Fibroblast of villous mesenchyme (primary cell): ENCODE measurements around the gene RALGAPA1. TPM values are rescaled to one million over a fixed set of nuclear protein-coding genes. Genes with fewer than 3 reads are reported as not detected.
"Not testable (repeated sequence)": the region's sequence is repeated elsewhere in the genome, so short reads cannot be mapped to it uniquely, and the experiment has no call there.

Experiments used
- DNase-seq: peaks from one replicate; pipeline ENCODE4 v3.0.0-alpha.2; 2010; ENCODE audit warnings: low read depth
- H3K4me3 ChIP-seq: 2 replicates; pipeline ENCODE4 v1.5.1; 2011; ENCODE audit warnings: low read depth, mild to moderate bottlenecking, low read length
- total RNA-seq: library from RNA; depleted of rRNA; stranded (reverse); fragments of >200 nt; gene quantifications from 2 replicates; pipeline ENCODE4 v1.2.3, GENCODE V29; 2012
- TF ChIP-seq, protein P1 (sequence below): IDR thresholded peaks from 2 replicates; pipeline ENCODE4 v1.5.1; 2012; ENCODE audit warnings: low read depth, mild to moderate bottlenecking, low read length; ENCODE audit not compliant: insufficient read depth

The RALGAPA1 gene
- total RNA-seq, 1 donor: 57.9 TPM

DNA sequence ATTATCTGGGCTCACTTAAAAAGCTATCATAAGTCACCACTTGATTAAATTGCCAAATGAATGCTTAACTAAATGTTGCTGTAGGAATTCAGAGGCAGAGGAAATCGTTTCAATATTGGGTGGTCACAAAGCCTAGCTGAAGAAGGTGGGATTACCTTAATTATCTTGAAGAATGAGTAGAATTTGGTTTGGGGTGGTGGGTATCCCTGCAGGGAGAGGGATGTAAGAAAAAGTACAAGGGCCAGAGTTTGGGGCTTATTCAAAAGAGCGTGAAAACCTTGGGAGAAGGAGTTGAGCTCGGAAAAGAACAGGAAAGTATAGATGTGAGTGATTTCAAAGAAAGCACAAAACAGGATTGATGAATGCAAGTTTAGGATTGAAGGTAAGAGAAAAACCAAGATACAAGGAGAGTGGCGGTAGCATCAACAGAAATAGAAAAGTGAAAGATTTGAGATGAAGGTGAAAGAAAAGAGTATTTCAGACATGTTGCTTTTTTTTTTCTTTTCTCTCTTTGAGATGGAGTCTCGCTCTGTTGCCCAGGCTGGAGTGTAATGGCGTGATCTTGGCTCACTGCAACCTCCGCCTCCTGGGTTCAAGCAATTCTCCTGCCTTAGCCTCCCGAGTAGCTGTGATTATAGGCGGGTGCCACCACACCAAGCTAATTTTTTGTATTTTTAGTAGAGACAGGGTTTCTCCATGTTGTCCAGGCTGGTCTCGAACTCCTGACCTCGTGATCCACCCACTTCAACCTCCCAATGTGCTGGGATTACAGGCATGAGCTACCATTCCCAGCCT lies 18.8 kb upstream of the RALGAPA1 start:
- TF ChIP-seq, protein P1, sequence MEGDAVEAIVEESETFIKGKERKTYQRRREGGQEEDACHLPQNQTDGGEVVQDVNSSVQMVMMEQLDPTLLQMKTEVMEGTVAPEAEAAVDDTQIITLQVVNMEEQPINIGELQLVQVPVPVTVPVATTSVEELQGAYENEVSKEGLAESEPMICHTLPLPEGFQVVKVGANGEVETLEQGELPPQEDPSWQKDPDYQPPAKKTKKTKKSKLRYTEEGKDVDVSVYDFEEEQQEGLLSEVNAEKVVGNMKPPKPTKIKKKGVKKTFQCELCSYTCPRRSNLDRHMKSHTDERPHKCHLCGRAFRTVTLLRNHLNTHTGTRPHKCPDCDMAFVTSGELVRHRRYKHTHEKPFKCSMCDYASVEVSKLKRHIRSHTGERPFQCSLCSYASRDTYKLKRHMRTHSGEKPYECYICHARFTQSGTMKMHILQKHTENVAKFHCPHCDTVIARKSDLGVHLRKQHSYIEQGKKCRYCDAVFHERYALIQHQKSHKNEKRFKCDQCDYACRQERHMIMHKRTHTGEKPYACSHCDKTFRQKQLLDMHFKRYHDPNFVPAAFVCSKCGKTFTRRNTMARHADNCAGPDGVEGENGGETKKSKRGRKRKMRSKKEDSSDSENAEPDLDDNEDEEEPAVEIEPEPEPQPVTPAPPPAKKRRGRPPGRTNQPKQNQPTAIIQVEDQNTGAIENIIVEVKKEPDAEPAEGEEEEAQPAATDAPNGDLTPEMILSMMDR: no peak
- peak overlapping the region; percentile 98 for H3K4me3 ChIP-seq
- no peak for DNase-seq

DNA sequence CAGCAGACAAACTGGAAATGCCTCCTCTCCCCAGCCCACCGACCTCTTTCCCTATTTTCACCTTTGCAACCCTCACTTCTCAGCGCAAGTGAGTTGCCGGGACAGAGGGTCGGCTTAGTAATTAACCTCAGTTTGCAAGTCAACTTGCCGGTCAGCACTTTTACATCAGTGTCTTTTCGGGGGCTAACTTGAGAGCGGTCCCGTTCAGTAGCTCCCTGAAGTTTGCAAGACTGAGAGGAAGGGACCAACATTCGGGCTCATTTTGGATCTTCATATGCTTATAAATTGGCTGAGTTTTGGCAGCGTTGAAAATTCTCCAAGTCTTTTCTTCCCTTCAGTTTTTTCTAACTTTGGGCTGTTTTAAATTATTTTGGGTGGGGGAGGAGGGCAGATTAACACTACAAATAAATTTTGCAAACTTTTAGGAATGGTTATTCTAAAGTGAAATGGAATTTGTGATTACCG lies 17.9 kb upstream of the RALGAPA1 start:
- DNase-seq: no peak
- TF ChIP-seq, protein P1: no peak

DNA sequence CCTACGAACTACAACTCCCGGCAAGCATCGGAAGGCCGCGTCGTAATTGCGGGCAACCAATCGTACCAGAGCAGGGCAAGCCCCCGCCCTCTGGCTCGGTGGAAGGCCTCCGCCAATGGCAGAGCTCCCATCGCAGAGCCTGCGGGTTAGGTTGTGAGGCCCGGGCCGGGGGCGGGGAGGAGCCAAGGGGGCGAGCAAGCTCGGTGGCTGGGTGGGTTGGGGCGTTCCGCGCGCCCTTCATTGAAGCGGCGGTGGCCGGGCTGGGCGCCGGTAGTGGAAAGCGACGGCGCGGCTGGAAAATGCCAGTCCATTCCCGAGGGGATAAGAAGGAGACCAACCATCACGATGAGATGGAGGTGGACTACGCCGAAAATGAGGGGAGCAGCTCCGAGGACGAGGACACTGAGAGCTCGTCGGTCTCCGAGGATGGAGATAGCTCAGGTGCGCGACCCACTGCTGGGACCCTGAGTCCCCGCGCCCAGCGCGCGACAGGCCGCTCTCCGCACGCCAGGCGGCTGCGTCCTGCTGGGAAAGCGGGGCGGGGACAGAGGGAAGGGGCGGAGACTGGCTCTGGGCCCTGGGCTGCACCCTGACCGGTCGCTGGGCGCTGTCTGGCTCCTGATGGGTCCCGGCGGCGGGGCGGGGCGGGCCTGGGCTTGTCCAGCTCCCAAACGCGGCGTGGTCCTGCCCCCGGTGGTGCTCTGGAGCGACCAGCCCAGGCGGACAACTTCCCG lies 17.3 kb upstream of the RALGAPA1 start, which contains the start of gene BRMS1L:
BRMS1L (plus strand) TSS at position 121 of the 734 bp plus-strand sequence; CDS start at position 300, 179 bp downstream.
- TF ChIP-seq, protein P1: peak; percentile 7
- H3K4me3 ChIP-seq: peak within 1 kb of the TSS; percentile 98
- DNase-seq: peak; percentile 99

More for the DNA sequence above, 17.9 kb upstream of the RALGAPA1 start:
- H3K4me3 ChIP-seq: peak overlapping the region; percentile 98

DNA sequence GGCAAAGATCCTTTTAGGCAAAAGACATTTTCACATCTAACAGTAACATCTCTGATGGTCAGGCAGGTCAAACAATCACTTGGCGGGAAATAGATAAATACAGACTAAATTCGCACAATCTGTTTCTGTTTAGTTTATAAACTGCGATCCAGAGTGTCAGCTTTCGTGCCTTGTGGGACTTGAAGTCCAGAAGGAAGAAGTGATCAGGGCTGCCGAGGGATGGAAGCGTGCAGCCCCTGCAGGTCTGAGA lies 16.8 kb upstream of the RALGAPA1 start:
- H3K4me3 ChIP-seq: peak overlapping the region; percentile 98
- TF ChIP-seq, protein P1: no peak
- DNase-seq: no peak

DNA sequence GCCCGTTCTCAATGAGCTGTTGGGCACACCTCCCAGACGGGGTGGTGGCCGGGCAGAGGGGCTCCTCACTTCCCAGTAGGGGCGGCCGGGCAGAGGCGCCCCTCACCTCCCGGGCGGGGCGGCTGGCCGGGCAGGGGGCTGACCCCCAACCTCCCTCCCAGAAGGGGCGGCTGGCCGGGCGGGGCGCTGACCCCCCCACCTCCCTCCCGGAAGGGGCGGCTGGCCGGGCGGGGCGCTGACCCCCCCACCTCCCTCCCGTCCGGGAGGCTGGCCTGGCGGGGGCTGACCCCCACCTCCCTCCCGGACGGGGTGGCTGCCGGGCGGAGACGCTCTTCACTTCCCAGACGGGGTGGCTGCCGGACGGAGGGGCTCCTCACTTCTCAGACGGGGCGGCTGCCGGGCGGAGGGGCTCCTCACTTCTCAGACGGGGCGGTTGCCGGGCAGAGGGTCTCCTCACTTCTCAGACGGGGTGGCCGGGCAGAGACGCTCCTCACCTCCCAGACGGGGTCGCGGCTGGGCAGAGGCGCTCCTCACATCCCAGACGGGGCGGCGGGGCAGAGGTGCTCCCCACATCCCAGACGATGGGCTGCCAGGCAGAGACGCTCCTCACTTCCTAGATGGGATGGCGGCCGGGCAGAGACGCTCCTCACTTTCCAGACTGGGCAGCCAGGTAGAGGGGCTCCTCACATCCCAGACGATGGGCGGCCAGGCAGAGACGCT lies 15.5 kb upstream of the RALGAPA1 start:
- H3K4me3 ChIP-seq, DNase-seq: not testable (repeated sequence)

DNA sequence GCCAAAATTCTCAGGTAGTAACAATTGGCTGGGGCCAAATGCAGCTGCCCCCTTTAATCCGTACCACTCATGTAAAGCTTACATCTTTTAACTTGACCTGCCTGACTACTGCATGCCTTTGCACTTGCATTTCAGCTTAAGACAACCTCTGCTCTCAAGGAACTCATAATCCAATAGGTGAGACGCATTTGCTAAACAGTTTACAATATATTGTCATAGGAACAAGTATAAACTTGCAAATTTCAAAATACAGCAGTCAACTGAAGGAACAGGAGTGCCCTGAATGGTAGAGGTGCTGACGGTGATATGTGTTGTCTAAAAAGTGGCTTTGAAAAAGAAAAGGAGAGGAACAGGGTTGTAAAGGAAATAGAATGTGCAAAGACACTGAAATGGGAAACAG lies 13.4 kb upstream of the RALGAPA1 start:
- TF ChIP-seq, protein P1: no peak
- no peak for DNase-seq
- no peak overlapping the region for H3K4me3 ChIP-seq
